Left kidney (tissue), 2 donors: Measurements from ENCODE around the gene MAN1A2. TPM values are rescaled to one million over a fixed set of nuclear protein-coding genes. Genes with fewer than 3 reads are reported as not detected.
"Not testable (repeated sequence)": the region's sequence is repeated elsewhere in the genome, so short reads cannot be mapped to it uniquely, and the experiment has no call there.

ENCODE experiments used
- DNase-seq: peaks from one replicate; pipeline ENCODE4 v3.0.0-alpha.2; 2013
- polyA plus RNA-seq: library from polyadenylated mRNA; unstranded; fragments of 120-200 nt; gene quantifications from one replicate; pipeline ENCODE4 v1.2.1, GENCODE V29; 2013; ENCODE audit not compliant: insufficient read length

Gene MAN1A2
- polyA plus RNA-seq, 1 donor = 48.5 TPM

- not testable (repeated sequence) for DNase-seq
Observed at GRCh38 chr1:117358604-117358887, 8.7 kb upstream of the MAN1A2 start.

- no peak for DNase-seq
Observed at GRCh38 chr1:117359561-117360289, 7.5 kb upstream of the MAN1A2 start.

- DNase-seq = no peak
Observed at GRCh38 chr1:117362986-117363385, 4.3 kb upstream of the MAN1A2 start.

GRCh38 chr1:117363571-117364048 lies 3.6 kb upstream of the MAN1A2 start:
- no peak for DNase-seq

- no peak for DNase-seq
Observed at GRCh38 chr1:117364240-117364639, 3.0 kb upstream of the MAN1A2 start.

GRCh38 chr1:117365350-117366176 lies 1.7 kb upstream of the MAN1A2 start:
- no peak for DNase-seq

GRCh38 chr1:117366177-117367045 lies 838 bp upstream of the MAN1A2 start:
- DNase-seq = peak; percentile 77

GRCh38 chr1:117368116-117369108 lies 1.2 kb downstream of the MAN1A2 start:
- no peak for DNase-seq

GRCh38 chr1:117370071-117370470 lies 2.8 kb downstream of the MAN1A2 start:
- DNase-seq = no peak

- no peak for DNase-seq
Observed at GRCh38 chr1:117370509-117370908, 3.3 kb downstream of the MAN1A2 start.

GRCh38 chr1:117371441-117372151 lies 4.3 kb downstream of the MAN1A2 start:
- no peak for DNase-seq

GRCh38 chr1:117372863-117373412 lies 5.7 kb downstream of the MAN1A2 start:
- no peak for DNase-seq

- DNase-seq = no peak
Observed at GRCh38 chr1:117373932-117374331, 6.7 kb downstream of the MAN1A2 start.

- no peak for DNase-seq
Observed at GRCh38 chr1:117375327-117375726, 8.1 kb downstream of the MAN1A2 start.

- no peak for DNase-seq
Observed at GRCh38 chr1:117387060-117387633, 19.9 kb downstream of the MAN1A2 start.

- no peak for DNase-seq
Observed at GRCh38 chr1:117388328-117388727, 21.1 kb downstream of the MAN1A2 start.

- DNase-seq = no peak
Observed at GRCh38 chr1:117389284-117389683, 22.0 kb downstream of the MAN1A2 start.

GRCh38 chr1:117389779-117390178 lies 22.5 kb downstream of the MAN1A2 start:
- no peak for DNase-seq

GRCh38 chr1:117392771-117393170 lies 25.5 kb downstream of the MAN1A2 start:
- no peak for DNase-seq

- DNase-seq = no peak
Observed at GRCh38 chr1:117396074-117396473, 28.8 kb downstream of the MAN1A2 start.
